Esophagus squamous epithelium (tissue), 5 donors: ENCODE data around the gene FAM184B. TPM values are rescaled to one million over a fixed set of nuclear protein-coding genes. Genes with fewer than 3 reads are reported as not detected.

Experiments
- DNase-seq: peaks from one replicate; lab custom pipeline; 2025; lab: John Stamatoyannopoulos, UW
- H3K27ac ChIP-seq, 4 donors: fragments of 200-600 bp; sonication (generic); one replicate each; pipeline ENCODE4 v1.5.1; 2016 to 2019; ENCODE audit warnings: mild to moderate bottlenecking in 1 of 4
- H3K27me3 ChIP-seq, 4 donors: fragments of 200-600 bp; sonication (generic); 1 replicate in 3 of 4; 2 replicates in 1 of 4; pipeline versions ENCODE4 v1.5.1 to v1.6.0; 2017 to 2021; ENCODE audit warnings: antibody characterized with exemption in 1 of 4
- H3K36me3 ChIP-seq, 3 donors: fragments of 200-600 bp; sonication (generic); one replicate each; pipeline ENCODE4 v1.5.1; 2016 to 2019
- H3K4me1 ChIP-seq, 3 donors: fragments of 200-600 bp; sonication (generic); one replicate each; pipeline ENCODE4 v1.5.1; 2017 to 2019
- H3K4me3 ChIP-seq, 4 donors: fragments of 200-600 bp; sonication (generic); 1 replicate in 3 of 4; 2 replicates in 1 of 4; pipeline ENCODE4 v1.5.1; 2016 to 2019; ENCODE audit warnings: mild to moderate bottlenecking in 2 of 4, moderate library complexity in 1 of 4
- H3K9me3 ChIP-seq, 3 donors: fragments of 200-600 bp; sonication (generic); one replicate each; pipeline ENCODE4 v1.5.1; 2016 to 2019
- POLR2A ChIP-seq, 4 donors: fragments of 450-650 bp; IDR thresholded peaks; one replicate each; pipeline ENCODE4 v1.6.1; 2017; ENCODE audit warnings: antibody characterized with exemption in 4 of 4, mild to moderate bottlenecking in 4 of 4, moderate library complexity in 3 of 4
- WGBS, 2 donors: methylation state at CpG; one replicate each; pipeline ENCODE4 v1.1.5; 2018; 5-methylcytosine and 5-hydroxymethylcytosine counted together
- intact Hi-C: fragments of 100-400 bp; cut with DNase I; formaldehyde crosslinking; loops from one replicate; pipeline ENCODE4 v1.15.0; 2022
- total RNA-seq, 4 donors: library from RNA; depleted of rRNA; stranded (reverse); fragments of >200 nt; gene quantifications; one replicate each; pipeline ENCODE4 v1.1.0, GENCODE V29; 2016
- TF ChIP-seq, protein P1 (sequence below), 6 experiments: fragments of 450-650 bp in 4 of 6; fragments of 200-600 bp in 2 of 6; sonication (generic) in 2 of 6; IDR thresholded peaks; one replicate each; pipeline ENCODE4 v1.5.1; 2016 to 2019; ENCODE audit warnings: antibody characterized with exemption in 6 of 6, mild to moderate bottlenecking in 4 of 6, moderate library complexity in 4 of 6
- donor health status: DM: yes; HTN: yes; CAD: no.

Gene FAM184B
- total RNA-seq, 4 donors from 2014 or later = 0.18 to 0.76 (median 0.19) TPM

- no peak for TF ChIP-seq POLR2A (IDR thresholded peaks at IDR 0.05)
- TF ChIP-seq, protein P1, sequence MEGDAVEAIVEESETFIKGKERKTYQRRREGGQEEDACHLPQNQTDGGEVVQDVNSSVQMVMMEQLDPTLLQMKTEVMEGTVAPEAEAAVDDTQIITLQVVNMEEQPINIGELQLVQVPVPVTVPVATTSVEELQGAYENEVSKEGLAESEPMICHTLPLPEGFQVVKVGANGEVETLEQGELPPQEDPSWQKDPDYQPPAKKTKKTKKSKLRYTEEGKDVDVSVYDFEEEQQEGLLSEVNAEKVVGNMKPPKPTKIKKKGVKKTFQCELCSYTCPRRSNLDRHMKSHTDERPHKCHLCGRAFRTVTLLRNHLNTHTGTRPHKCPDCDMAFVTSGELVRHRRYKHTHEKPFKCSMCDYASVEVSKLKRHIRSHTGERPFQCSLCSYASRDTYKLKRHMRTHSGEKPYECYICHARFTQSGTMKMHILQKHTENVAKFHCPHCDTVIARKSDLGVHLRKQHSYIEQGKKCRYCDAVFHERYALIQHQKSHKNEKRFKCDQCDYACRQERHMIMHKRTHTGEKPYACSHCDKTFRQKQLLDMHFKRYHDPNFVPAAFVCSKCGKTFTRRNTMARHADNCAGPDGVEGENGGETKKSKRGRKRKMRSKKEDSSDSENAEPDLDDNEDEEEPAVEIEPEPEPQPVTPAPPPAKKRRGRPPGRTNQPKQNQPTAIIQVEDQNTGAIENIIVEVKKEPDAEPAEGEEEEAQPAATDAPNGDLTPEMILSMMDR (IDR thresholded peaks at IDR 0.05) = no peak
- 49 to 62% methylated on average over 3 of the region's 3 CpGs for WGBS, 2 donors
- Histone ChIP-seq H3K9me3 (no peaks in the 10 kb centered on the region), H3K4me1 (peaks cover 7 to 29% (median 10%) of the 10 kb centered on the region in 3 donors), H3K36me3 (no peaks in the 10 kb centered on the region), H3K27ac (no peak overlapping the region), H3K4me3 (no peak overlapping the region), H3K27me3 (no peaks in the 10 kb centered on the region)
- intact Hi-C loops = no loop called here
- no peak for DNase-seq
These were observed 32.7 kb upstream of the FAM184B start for GRCh38 chr4:17814140-17814539.

DNA sequence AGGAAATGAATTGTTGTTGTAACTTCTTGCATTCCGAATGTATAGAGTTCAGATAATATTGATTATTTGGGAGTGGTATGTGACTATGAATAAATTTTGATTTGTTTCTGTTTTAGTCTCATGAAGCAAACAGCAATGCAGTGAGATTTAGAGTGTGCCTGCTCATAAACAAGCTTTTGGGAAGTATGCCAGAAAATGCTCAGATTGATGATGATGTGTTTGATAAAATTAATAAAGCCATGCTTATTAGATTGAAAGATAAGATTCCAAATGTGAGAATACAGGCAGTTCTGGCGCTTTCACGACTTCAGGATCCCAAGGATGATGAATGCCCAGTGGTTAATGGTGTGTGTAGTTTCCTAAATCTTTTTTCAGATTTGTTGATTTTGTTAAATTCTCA is 31.4 kb upstream of the FAM184B start:
- Histone ChIP-seq H3K27me3 (no peaks in the 10 kb centered on the region), H3K9me3 (no peaks in the 10 kb centered on the region), H3K36me3 (no peaks in the 10 kb centered on the region), H3K4me1 (peaks cover 19 to 42% (median 22%) of the 10 kb centered on the region in 3 donors), H3K27ac (no peak overlapping the region), H3K4me3 (no peak overlapping the region)
- no peak for DNase-seq
- no peak for TF ChIP-seq POLR2A (IDR thresholded peaks at IDR 0.05)
- TF ChIP-seq, protein P1 (IDR thresholded peaks at IDR 0.05) = no peak
- 50 to 65% methylated on average over 3 of the region's 3 CpGs for WGBS, 2 donors
- intact Hi-C loops = no loop called here

DNA sequence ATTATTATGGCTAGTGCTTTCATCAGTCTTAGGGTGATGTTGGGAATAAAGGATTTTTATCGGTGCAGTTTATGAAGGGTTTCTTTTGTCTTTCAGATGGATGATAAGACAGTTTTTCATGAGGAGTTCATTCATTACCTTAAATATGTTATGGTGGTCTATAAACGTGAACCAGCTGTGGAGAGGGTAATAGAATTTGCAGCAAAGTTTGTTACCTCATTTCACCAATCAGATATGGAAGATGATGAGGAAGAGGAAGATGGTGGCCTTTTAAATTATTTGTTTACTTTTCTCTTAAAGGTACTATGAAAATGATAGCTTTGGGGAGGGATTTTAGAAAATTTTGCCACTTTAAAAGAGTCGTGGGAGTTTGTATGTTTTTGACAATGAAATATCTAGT is 30.7 kb upstream of the FAM184B start:
- H3K4me1 ChIP-seq = peaks cover 22 to 49% (median 28%) of the 10 kb centered on the region in 3 donors
- peak overlapping the region in 1 of 4 donors; percentile 100 for H3K27ac ChIP-seq
- H3K27me3 ChIP-seq = no peaks in the 10 kb centered on the region
- H3K9me3 ChIP-seq = no peaks in the 10 kb centered on the region
- H3K36me3 ChIP-seq = no peaks in the 10 kb centered on the region
- TF ChIP-seq, protein P1 (IDR thresholded peaks at IDR 0.05) = no peak
- TF ChIP-seq POLR2A (IDR thresholded peaks at IDR 0.05) = no peak
- intact Hi-C loops = no loop called here
- no peak for DNase-seq
- H3K4me3 ChIP-seq = no peak overlapping the region
- WGBS, 2 donors = 6 to 10% methylated on average over 3 of the region's 3 CpGs

- H3K4me1 ChIP-seq = peaks cover 22 to 59% (median 31%) of the 10 kb centered on the region in 3 donors
- no peaks in the 10 kb centered on the region for H3K36me3 ChIP-seq
- H3K27me3 ChIP-seq = no peaks in the 10 kb centered on the region
- intact Hi-C loops = no loop called here
- TF ChIP-seq POLR2A (IDR thresholded peaks at IDR 0.05) = no peak
- TF ChIP-seq, protein P1 (IDR thresholded peaks at IDR 0.05) = no peak
- H3K27ac ChIP-seq = peak overlapping the region; percentile 96 to 100 (median 96)
- no peaks in the 10 kb centered on the region for H3K9me3 ChIP-seq
- DNase-seq = no peak
- WGBS, 2 donors = 0% methylated on average over 18 to 21 of the region's 48 CpGs
- H3K4me3 ChIP-seq = peak overlapping the region; percentile 62 to 96 (median 86)
These were observed 29.7 kb upstream of the FAM184B start for GRCh38 chr4:17811078-17811603.

DNA sequence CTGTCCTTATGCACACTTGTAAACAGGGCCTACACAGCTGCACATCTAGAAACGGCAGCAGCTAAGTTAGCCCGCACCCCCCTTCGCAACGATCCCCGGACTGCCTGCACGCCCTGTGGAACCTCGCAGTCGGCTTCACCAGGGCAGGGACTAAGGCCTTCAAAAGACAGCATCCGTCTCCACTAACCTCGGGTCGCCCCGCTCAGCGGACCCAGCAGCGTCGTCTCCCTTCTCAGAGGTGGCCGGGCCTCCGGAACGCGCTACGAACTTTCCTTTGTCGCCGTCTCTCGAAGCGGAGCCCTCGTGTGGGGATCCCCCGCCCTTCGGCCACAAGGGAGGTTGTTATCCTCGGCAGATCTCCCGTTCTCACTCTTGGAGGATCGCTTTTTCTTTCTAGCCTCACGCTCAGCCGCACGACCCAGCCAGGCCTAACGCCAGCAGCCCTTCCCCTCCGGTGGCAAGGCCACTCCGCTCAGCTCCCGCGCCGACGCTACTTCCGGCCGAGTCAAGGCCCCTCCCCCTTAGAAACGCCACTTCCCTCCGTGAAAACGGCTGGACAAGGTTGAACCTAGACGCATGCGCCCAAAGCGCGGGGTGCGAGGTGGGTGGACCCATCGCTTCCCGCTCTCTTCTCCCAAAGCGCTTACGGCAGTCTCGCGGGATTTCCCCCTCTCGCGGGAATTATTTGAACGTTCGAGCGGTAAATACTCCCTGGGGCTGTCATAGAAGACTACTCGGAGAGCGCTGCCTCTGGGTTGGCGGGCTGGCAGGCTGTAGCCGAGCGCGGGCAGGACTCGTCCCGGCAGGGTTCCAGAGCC is 29.0 kb upstream of the FAM184B start, which contains the start of the genes DCAF16 and NCAPG:
DCAF16 (minus strand) TSS at position 498 of the 818 bp plus-strand sequence. CDS start 6,616 bp downstream, outside the sequence.
NCAPG (plus strand) TSS at position 720 of the 818 bp plus-strand sequence. CDS start 99 bp downstream, outside the sequence.
- TF ChIP-seq, protein P1 (IDR thresholded peaks at IDR 0.05) = peak in 1 of 6 experiments; percentile 16
- peak in 3 of 4 donors; percentile 87 to 99 (median 98) for TF ChIP-seq POLR2A (IDR thresholded peaks at IDR 0.05)
- H3K9me3 ChIP-seq = no peaks in the 10 kb centered on the region
- H3K27ac ChIP-seq = peak within 1 kb of the TSS; percentile 96 to 100 (median 96)
- no peaks in the 10 kb centered on the region for H3K36me3 ChIP-seq
- WGBS, 2 donors = 0 to 1% methylated on average over 2 to 41 of the region's 69 CpGs
- H3K4me1 ChIP-seq = peaks cover 22 to 65% (median 31%) of the 10 kb centered on the region in 3 donors
- peak within 1 kb of the TSS; percentile 62 to 96 (median 86) for H3K4me3 ChIP-seq
- intact Hi-C loops = no loop called here
- DNase-seq = peak; percentile 90
- no peaks in the 10 kb centered on the region for H3K27me3 ChIP-seq
